GM23338 (cell line): Measurements from ENCODE around the gene ADAMTS8.

ENCODE experiments used
- EZH2 ChIP-seq: fragments of 200-600 bp; sonication (generic); IDR thresholded peaks from one replicate; pipeline ENCODE4 v1.8.0; 2017; ENCODE audit warnings: antibody characterized with exemption, mild to moderate bottlenecking, low read depth; ENCODE audit not compliant: unreplicated experiment
- EZH2phosphoT487 ChIP-seq: fragments of 200-600 bp; sonication (generic); IDR thresholded peaks from one replicate; pipeline ENCODE4 v1.8.1; 2018; ENCODE audit warnings: antibody characterized with exemption; ENCODE audit not compliant: unreplicated experiment
- JUNB ChIP-seq: IDR thresholded peaks from one replicate; pipeline ENCODE4 v1.6.1; 2016; ENCODE audit warnings: antibody characterized with exemption; ENCODE audit not compliant: unreplicated experiment
- POLR2AphosphoS5 ChIP-seq: IDR thresholded peaks from 2 replicates; pipeline ENCODE4 v1.6.1; 2016; ENCODE audit warnings: antibody characterized with exemption, low read depth
- ZNF114 ChIP-seq: fragments of 250-450 bp; sonication (Bioruptor Pico); IDR thresholded peaks from 2 replicates; pipeline ENCODE4 v1.5.0; 2020; ENCODE audit warnings: mild to moderate bottlenecking, moderate library complexity
- TF ChIP-seq, protein P1 (sequence below), 2 experiments: fragments of 200-600 bp in 1 of 2; sonication (generic) in 1 of 2; conservative IDR thresholded peaks; 2 replicates each; pipeline versions ENCODE4 v1.5.1 to v1.6.1; 2016 to 2017; ENCODE audit warnings: antibody characterized with exemption in 2 of 2, low read depth in 2 of 2, mild to moderate bottlenecking in 2 of 2, moderate library complexity in 1 of 2
- TF ChIP-seq, protein P2 (sequence below): IDR thresholded peaks from one replicate; pipeline ENCODE4 v1.6.1; 2018; ENCODE audit warnings: antibody characterized with exemption; ENCODE audit not compliant: unreplicated experiment

DNA sequence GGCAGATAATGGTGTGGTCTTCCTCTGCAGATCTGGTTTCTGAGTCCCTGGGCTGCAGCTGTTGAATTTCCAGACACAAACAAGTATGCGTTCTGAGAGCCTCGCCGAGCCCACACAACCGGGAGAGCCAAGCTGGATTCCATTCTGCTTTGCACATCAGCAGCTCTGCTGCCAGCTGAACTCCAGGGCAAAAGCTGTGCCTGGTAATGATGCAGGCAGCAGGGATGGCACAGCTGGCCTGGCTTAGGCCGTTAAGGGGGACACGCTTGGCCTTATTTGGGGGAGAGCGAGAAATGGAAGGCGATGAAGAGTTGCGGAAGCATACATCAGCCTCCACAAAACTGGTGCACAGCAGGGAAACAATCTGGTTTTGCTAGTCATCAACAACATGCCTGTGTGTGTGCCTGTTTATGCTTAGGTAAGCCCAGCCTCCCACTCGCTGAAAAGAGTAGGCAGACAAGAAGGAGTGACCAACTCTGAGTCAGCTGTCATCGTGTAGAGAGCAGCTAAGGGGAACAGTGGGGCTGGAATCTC, 25.1 kb downstream of the ADAMTS8 start:
- TF ChIP-seq, protein P1, sequence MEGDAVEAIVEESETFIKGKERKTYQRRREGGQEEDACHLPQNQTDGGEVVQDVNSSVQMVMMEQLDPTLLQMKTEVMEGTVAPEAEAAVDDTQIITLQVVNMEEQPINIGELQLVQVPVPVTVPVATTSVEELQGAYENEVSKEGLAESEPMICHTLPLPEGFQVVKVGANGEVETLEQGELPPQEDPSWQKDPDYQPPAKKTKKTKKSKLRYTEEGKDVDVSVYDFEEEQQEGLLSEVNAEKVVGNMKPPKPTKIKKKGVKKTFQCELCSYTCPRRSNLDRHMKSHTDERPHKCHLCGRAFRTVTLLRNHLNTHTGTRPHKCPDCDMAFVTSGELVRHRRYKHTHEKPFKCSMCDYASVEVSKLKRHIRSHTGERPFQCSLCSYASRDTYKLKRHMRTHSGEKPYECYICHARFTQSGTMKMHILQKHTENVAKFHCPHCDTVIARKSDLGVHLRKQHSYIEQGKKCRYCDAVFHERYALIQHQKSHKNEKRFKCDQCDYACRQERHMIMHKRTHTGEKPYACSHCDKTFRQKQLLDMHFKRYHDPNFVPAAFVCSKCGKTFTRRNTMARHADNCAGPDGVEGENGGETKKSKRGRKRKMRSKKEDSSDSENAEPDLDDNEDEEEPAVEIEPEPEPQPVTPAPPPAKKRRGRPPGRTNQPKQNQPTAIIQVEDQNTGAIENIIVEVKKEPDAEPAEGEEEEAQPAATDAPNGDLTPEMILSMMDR (conservative IDR thresholded peaks at IDR 0.05; ENCODE audit: low read depth in 2 of 2): no peak
- no peak for TF ChIP-seq EZH2
- no peak for TF ChIP-seq JUNB
- TF ChIP-seq, protein P2, sequence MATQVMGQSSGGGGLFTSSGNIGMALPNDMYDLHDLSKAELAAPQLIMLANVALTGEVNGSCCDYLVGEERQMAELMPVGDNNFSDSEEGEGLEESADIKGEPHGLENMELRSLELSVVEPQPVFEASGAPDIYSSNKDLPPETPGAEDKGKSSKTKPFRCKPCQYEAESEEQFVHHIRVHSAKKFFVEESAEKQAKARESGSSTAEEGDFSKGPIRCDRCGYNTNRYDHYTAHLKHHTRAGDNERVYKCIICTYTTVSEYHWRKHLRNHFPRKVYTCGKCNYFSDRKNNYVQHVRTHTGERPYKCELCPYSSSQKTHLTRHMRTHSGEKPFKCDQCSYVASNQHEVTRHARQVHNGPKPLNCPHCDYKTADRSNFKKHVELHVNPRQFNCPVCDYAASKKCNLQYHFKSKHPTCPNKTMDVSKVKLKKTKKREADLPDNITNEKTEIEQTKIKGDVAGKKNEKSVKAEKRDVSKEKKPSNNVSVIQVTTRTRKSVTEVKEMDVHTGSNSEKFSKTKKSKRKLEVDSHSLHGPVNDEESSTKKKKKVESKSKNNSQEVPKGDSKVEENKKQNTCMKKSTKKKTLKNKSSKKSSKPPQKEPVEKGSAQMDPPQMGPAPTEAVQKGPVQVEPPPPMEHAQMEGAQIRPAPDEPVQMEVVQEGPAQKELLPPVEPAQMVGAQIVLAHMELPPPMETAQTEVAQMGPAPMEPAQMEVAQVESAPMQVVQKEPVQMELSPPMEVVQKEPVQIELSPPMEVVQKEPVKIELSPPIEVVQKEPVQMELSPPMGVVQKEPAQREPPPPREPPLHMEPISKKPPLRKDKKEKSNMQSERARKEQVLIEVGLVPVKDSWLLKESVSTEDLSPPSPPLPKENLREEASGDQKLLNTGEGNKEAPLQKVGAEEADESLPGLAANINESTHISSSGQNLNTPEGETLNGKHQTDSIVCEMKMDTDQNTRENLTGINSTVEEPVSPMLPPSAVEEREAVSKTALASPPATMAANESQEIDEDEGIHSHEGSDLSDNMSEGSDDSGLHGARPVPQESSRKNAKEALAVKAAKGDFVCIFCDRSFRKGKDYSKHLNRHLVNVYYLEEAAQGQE: no peak
- no peak; the same call in 1 of the 2 replicates for TF ChIP-seq POLR2AphosphoS5
- TF ChIP-seq EZH2phosphoT487: no peak
- TF ChIP-seq ZNF114 (CRISPR knock-in tag): no peak
